HepG2 (cell line): ENCODE data around the gene DQX1. TPM values are rescaled to one million over a fixed set of nuclear protein-coding genes. Genes with fewer than 3 reads are reported as not detected.

ENCODE experiments used
- CCDC6 ChIP-seq: sonication (generic); formaldehyde crosslinking; IDR thresholded peaks from 2 replicates; pipeline ENCODE4 v1.8.1; 2022; ENCODE audit warnings: mild to moderate bottlenecking, missing genetic modification reagents, moderate library complexity
- CEBPB ChIP-seq: IDR thresholded peaks from 2 replicates; pipeline ENCODE4 v1.6.1; 2011; ENCODE audit warnings: low read depth, low read length, improper control_type of control experiment, borderline replicate concordance
- HDAC2 ChIP-seq: sonication (generic); formaldehyde crosslinking; IDR thresholded peaks from 2 replicates; pipeline ENCODE4 v1.4.0; 2020; ENCODE audit warnings: missing genetic modification reagents
- HNRNPH1 ChIP-seq: fragments of 200-400 bp; formaldehyde crosslinking; optimal IDR thresholded peaks from 2 replicates; pipeline ENCODE3; 2017; ENCODE audit warnings: mild to moderate bottlenecking, low read depth, low read length
- MBD4 ChIP-seq: IDR thresholded peaks from 2 replicates; pipeline ENCODE4 v1.6.1; 2012; ENCODE audit warnings: low read length, inconsistent platforms, borderline replicate concordance
- NR2F2 ChIP-seq: IDR thresholded peaks from 2 replicates; pipeline ENCODE4 v1.6.1; 2012; ENCODE audit warnings: low read depth, inconsistent platforms, borderline replicate concordance
- RBM39 ChIP-seq: fragments of 200-400 bp; formaldehyde crosslinking; IDR thresholded peaks from one replicate; pipeline ENCODE4 v1.6.1; 2018; ENCODE audit warnings: antibody characterized with exemption, mild to moderate bottlenecking, low read depth, low read length; ENCODE audit not compliant: poor library complexity, severe bottlenecking
- ZNF263 ChIP-seq: sonication (generic); formaldehyde crosslinking; IDR thresholded peaks from 2 replicates; pipeline ENCODE4 v1.4.0; 2020; ENCODE audit warnings: missing genetic modification reagents
- ZNF30 ChIP-seq: sonication (generic); formaldehyde crosslinking; IDR thresholded peaks from 2 replicates; pipeline ENCODE4 v1.5.0; 2020; ENCODE audit warnings: mild to moderate bottlenecking, missing genetic modification reagents
- ZNF530 ChIP-seq: sonication (generic); formaldehyde crosslinking; IDR thresholded peaks from 2 replicates; pipeline ENCODE4 v1.5.0; 2020; ENCODE audit warnings: low read depth, mild to moderate bottlenecking, missing genetic modification reagents
- ZNF546 ChIP-seq: sonication (generic); formaldehyde crosslinking; conservative IDR thresholded peaks from 2 replicates; pipeline ENCODE4 v1.8.1; 2023; ENCODE audit warnings: mild to moderate bottlenecking, missing genetic modification reagents
- ZNF737 ChIP-seq: sonication (generic); formaldehyde crosslinking; IDR thresholded peaks from 2 replicates; pipeline ENCODE4 v1.5.0; 2020; ENCODE audit warnings: missing genetic modification reagents, mild to moderate bottlenecking, borderline replicate concordance
- ZNF841 ChIP-seq: sonication (generic); formaldehyde crosslinking; IDR thresholded peaks from 2 replicates; pipeline ENCODE4 v1.8.1; 2023; ENCODE audit warnings: missing genetic modification reagents, borderline replicate concordance
- polyA plus RNA-seq, 8 experiments: library from polyadenylated mRNA; depleted of rRNA in 3 of 8; stranded (reverse) in 7 of 8; unstranded in 1 of 8; fragments of >200 nt; fragmentation: Illumina TruSeq in 4 of 8; extraction: Trizol in 4 of 8; gene quantifications; 2 replicates each; pipeline versions ENCODE4 v1.2.1 to v1.2.3, GENCODE V29; 2011 to 2016; ENCODE audit warnings: low read depth in 4 of 8, missing spikeins in 1 of 8, mixed read lengths in 1 of 8; ENCODE audit not compliant: insufficient read depth in 1 of 8
- total RNA-seq, 5 experiments: library from RNA; depleted of rRNA; stranded (reverse); fragments of >200 nt; fragmentation: Illumina TruSeq; extraction: Trizol; gene quantifications; 2 replicates each; pipeline ENCODE4 v1.2.3, GENCODE V29; 2016; ENCODE audit warnings: low read depth in 1 of 5
- TF ChIP-seq, protein P1 (sequence below): sonication (generic); formaldehyde crosslinking; IDR thresholded peaks from 2 replicates; pipeline ENCODE4 v1.4.0; 2020; ENCODE audit warnings: missing genetic modification reagents
- TF ChIP-seq, protein P2 (sequence below): sonication (generic); formaldehyde crosslinking; IDR thresholded peaks from 2 replicates; pipeline ENCODE4 v1.4.0; 2020; ENCODE audit warnings: missing genetic modification reagents, borderline replicate concordance
- TF ChIP-seq, protein P3 (sequence below): sonication (generic); formaldehyde crosslinking; IDR thresholded peaks from 2 replicates; pipeline ENCODE4 v1.4.0; 2020; ENCODE audit warnings: missing genetic modification reagents
- TF ChIP-seq, protein P4 (sequence below): sonication (generic); formaldehyde crosslinking; IDR thresholded peaks from 2 replicates; pipeline ENCODE4 v1.8.0; 2022; ENCODE audit warnings: mild to moderate bottlenecking, missing genetic modification reagents, moderate library complexity
- TF ChIP-seq, protein P5 (sequence below): sonication (generic); formaldehyde crosslinking; IDR thresholded peaks from 2 replicates; pipeline ENCODE4 v1.9.0; 2021; ENCODE audit warnings: missing genetic modification reagents, mild to moderate bottlenecking, borderline replicate concordance

DQX1 gene
- total and polyA plus RNA-seq, 2 of the 13 experiments (the other 11 are each of a cell fraction or from before 2014, with no cell fraction given): 27.6 to 89.8 TPM

DNA sequence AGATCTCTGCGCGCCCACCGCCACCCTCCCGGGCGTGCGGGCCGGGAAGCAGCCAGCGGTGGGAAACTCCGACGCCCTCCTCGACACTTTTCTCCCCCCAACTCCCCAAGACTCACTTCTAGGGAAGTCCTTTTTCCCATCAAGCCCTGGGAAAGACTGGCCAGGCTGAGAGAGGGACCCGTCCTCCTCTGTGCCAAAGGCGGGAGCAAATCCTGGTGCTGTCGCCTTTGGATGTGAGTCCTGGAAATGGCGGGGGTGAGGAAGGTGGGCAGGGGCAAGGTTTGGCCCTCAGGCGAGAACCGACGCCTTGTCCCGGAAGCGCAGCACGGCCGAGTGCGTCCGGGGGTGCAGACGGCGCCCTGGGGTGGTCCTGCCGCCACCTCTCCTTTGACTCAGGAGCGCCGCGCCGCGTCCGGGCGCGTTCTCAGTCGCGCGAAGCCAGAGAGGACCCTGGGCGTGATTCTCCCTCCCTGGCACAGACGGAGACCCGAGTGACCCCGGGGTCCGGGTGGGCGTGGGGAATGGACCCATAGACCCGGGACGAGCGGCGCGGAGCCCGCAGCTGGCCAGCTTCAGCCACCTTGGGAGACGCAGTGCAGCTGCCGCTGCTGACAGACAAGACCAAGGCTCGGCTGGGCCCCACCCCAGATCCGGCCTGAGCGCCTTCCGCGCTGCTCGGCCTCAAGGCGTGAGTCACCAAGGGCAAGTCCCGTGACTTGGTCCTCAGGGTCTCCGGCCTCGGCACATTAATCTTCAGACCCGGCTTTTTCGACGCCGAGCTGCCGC is 23.1 kb downstream of the DQX1 start (continued):
- TF ChIP-seq, protein P1, sequence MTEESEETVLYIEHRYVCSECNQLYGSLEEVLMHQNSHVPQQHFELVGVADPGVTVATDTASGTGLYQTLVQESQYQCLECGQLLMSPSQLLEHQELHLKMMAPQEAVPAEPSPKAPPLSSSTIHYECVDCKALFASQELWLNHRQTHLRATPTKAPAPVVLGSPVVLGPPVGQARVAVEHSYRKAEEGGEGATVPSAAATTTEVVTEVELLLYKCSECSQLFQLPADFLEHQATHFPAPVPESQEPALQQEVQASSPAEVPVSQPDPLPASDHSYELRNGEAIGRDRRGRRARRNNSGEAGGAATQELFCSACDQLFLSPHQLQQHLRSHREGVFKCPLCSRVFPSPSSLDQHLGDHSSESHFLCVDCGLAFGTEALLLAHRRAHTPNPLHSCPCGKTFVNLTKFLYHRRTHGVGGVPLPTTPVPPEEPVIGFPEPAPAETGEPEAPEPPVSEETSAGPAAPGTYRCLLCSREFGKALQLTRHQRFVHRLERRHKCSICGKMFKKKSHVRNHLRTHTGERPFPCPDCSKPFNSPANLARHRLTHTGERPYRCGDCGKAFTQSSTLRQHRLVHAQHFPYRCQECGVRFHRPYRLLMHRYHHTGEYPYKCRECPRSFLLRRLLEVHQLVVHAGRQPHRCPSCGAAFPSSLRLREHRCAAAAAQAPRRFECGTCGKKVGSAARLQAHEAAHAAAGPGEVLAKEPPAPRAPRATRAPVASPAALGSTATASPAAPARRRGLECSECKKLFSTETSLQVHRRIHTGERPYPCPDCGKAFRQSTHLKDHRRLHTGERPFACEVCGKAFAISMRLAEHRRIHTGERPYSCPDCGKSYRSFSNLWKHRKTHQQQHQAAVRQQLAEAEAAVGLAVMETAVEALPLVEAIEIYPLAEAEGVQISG: peak; percentile 73
- TF ChIP-seq, protein P2, sequence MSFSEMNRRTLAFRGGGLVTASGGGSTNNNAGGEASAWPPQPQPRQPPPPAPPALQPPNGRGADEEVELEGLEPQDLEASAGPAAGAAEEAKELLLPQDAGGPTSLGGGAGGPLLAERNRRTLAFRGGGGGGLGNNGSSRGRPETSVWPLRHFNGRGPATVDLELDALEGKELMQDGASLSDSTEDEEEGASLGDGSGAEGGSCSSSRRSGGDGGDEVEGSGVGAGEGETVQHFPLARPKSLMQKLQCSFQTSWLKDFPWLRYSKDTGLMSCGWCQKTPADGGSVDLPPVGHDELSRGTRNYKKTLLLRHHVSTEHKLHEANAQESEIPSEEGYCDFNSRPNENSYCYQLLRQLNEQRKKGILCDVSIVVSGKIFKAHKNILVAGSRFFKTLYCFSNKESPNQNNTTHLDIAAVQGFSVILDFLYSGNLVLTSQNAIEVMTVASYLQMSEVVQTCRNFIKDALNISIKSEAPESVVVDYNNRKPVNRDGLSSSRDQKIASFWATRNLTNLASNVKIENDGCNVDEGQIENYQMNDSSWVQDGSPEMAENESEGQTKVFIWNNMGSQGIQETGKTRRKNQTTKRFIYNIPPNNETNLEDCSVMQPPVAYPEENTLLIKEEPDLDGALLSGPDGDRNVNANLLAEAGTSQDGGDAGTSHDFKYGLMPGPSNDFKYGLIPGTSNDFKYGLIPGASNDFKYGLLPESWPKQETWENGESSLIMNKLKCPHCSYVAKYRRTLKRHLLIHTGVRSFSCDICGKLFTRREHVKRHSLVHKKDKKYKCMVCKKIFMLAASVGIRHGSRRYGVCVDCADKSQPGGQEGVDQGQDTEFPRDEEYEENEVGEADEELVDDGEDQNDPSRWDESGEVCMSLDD (CRISPR knock-in tag): peak; percentile 89; the same call in 1 of the 2 replicates
- TF ChIP-seq HNRNPH1: no peak
- TF ChIP-seq, protein P3, sequence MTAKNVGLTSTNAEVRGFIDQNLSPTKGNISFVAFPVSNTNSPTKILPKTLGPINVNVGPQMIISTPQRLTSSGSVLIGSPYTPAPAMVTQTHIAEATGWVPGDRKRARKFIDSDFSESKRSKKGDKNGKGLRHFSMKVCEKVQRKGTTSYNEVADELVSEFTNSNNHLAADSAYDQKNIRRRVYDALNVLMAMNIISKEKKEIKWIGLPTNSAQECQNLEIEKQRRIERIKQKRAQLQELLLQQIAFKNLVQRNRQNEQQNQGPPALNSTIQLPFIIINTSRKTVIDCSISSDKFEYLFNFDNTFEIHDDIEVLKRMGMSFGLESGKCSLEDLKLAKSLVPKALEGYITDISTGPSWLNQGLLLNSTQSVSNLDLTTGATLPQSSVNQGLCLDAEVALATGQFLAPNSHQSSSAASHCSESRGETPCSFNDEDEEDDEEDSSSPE (CRISPR knock-in tag): no peak
- peak; percentile 8 for TF ChIP-seq HDAC2 (CRISPR knock-in tag)
- TF ChIP-seq MBD4: no peak
- TF ChIP-seq, protein P4, sequence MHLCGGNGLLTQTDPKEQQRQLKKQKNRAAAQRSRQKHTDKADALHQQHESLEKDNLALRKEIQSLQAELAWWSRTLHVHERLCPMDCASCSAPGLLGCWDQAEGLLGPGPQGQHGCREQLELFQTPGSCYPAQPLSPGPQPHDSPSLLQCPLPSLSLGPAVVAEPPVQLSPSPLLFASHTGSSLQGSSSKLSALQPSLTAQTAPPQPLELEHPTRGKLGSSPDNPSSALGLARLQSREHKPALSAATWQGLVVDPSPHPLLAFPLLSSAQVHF (CRISPR knock-in tag): no peak
- no peak; the same call in 1 of the 2 replicates for TF ChIP-seq ZNF263 (CRISPR knock-in tag)
- TF ChIP-seq ZNF30: peak; percentile 88
- no peak for TF ChIP-seq ZNF841 (CRISPR knock-in tag)
- TF ChIP-seq CCDC6: peak; percentile 36; the same call in 1 of the 2 replicates
- no peak for TF ChIP-seq NR2F2
- TF ChIP-seq CEBPB: no peak
- no peak for TF ChIP-seq ZNF737 (CRISPR knock-in tag)
- no peak; the same call in 1 of the 2 replicates for TF ChIP-seq ZNF546 (CRISPR knock-in tag)
- TF ChIP-seq RBM39: peak; percentile 74
- TF ChIP-seq ZNF530: no peak
- TF ChIP-seq, protein P5, sequence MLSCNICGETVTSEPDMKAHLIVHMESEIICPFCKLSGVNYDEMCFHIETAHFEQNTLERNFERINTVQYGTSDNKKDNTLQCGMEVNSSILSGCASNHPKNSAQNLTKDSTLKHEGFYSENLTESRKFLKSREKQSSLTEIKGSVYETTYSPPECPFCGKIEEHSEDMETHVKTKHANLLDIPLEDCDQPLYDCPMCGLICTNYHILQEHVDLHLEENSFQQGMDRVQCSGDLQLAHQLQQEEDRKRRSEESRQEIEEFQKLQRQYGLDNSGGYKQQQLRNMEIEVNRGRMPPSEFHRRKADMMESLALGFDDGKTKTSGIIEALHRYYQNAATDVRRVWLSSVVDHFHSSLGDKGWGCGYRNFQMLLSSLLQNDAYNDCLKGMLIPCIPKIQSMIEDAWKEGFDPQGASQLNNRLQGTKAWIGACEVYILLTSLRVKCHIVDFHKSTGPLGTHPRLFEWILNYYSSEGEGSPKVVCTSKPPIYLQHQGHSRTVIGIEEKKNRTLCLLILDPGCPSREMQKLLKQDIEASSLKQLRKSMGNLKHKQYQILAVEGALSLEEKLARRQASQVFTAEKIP: no peak
